HepG2 (cell line): Measurements from ENCODE around the gene L2HGDH. TPM values are rescaled to one million over a fixed set of nuclear protein-coding genes. Genes with fewer than 3 reads are reported as not detected.
A peak's percentile ranks its signal among the peaks of the same experiment; 100 is the strongest.

Experiments
- ATAC-seq: fragments of 200-7000 bp; cut with Tn5 transposase; 3 replicates; pipeline ENCODE4 v1.9.1; 2020; ENCODE audit warnings: mild to moderate bottlenecking, moderate library complexity
- BruUV-seq: library from RNA; stranded (reverse); fragments of 400-500 nt; replicated peaks from 2 replicates; lab custom pipeline; 2021; lab: Mats Ljungman, UMichigan
- CTCF ChIA-PET: fragments of 300-600 bp; formaldehyde crosslinking; extraction: SDS; loops from one replicate; lab custom pipeline; 2021; ENCODE audit warnings: low total read pairs, inconsistent platforms, low intra/inter-chr PET ratio; lab: Yijun Ruan, JAX
- POLR2A ChIA-PET: fragments of 350-600 bp; sonication (Branson Sonifier 250); formaldehyde crosslinking; loops from one replicate; lab custom pipeline; 2020; ENCODE audit warnings: antibody characterized with exemption, inconsistent platforms; lab: Yijun Ruan, JAX
- DNase-seq: peaks from one replicate; pipeline ENCODE4 v3.0.0-alpha.2; 2015; ENCODE audit warnings: low spot score
- FAIRE-seq: peaks from 3 replicates; lab custom pipeline; 2011; peaks lifted over from hg19 to GRCh38; lab: Jason Lieb, UNC
- H2AFZ ChIP-seq: one replicate; pipeline ENCODE4 v1.6.1; 2011; ENCODE audit warnings: low read length, inconsistent platforms
- H3K27ac ChIP-seq: fragments of 300-600 bp; 3 replicates; pipeline ENCODE4 v1.8.0; 2011; ENCODE audit warnings: mixed run types, mild to moderate bottlenecking, mixed read lengths, low read length, inconsistent platforms; ENCODE audit not compliant: insufficient read depth; ENCODE audit errors: extremely low read length
- H3K27me3 ChIP-seq, 2 experiments: fragments of 200-600 bp in 1 of 2; 2 replicates in 1 of 2; 3 replicates in 1 of 2; pipeline versions ENCODE4 v1.6.0 to v1.8.0; 2011; ENCODE audit warnings: low read length in 2 of 2, mild to moderate bottlenecking in 2 of 2, moderate library complexity in 2 of 2, inconsistent platforms in 1 of 2; ENCODE audit not compliant: insufficient read depth in 2 of 2, control insufficient read depth in 1 of 2
- H3K36me3 ChIP-seq, 2 experiments: fragments of 200-600 bp in 1 of 2; replicated peaks in 1 of 2; 2 replicates in 1 of 2; 3 replicates in 1 of 2; pipeline versions ENCODE4 v1.5.1 to v1.8.0; 2011; ENCODE audit warnings: low read length in 2 of 2, inconsistent platforms in 1 of 2; ENCODE audit not compliant: insufficient read depth in 2 of 2, control insufficient read depth in 1 of 2
- H3K4me1 ChIP-seq: 2 replicates; pipeline ENCODE4 v1.5.1; 2012; ENCODE audit warnings: low read length, inconsistent platforms; ENCODE audit not compliant: insufficient read depth
- H3K4me2 ChIP-seq: 2 replicates; pipeline ENCODE4 v1.6.0; 2011; ENCODE audit warnings: low read depth, low read length, inconsistent platforms
- H3K4me3 ChIP-seq, 3 experiments: fragments of 200-600 bp in 1 of 3; sonication (generic), shearing (Covaris generic) in 1 of 3; replicated peaks in 1 of 3; 2 replicates each; pipeline ENCODE4 v1.5.1; 2011 to 2016; ENCODE audit warnings: low read length in 3 of 3, inconsistent platforms in 2 of 3, low read depth in 2 of 3, mild to moderate bottlenecking in 2 of 3, control low read depth in 1 of 3, mixed read lengths in 1 of 3; ENCODE audit not compliant: insufficient read depth in 1 of 3
- H3K79me2 ChIP-seq: one replicate; pipeline ENCODE4 v1.6.1; 2011; ENCODE audit warnings: low read length, inconsistent platforms; ENCODE audit not compliant: insufficient read depth
- H3K9ac ChIP-seq: 2 replicates; pipeline ENCODE4 v1.6.0; 2011; ENCODE audit warnings: mild to moderate bottlenecking, low read depth, low read length, inconsistent platforms; ENCODE audit not compliant: insufficient read depth
- H3K9me3 ChIP-seq: 2 replicates; pipeline ENCODE4 v1.5.1; 2012; ENCODE audit warnings: mild to moderate bottlenecking, low read length
- H4K20me1 ChIP-seq: 2 replicates; pipeline ENCODE4 v1.6.0; 2011; ENCODE audit warnings: inconsistent platforms, mild to moderate bottlenecking, low read length, moderate library complexity; ENCODE audit not compliant: insufficient read depth
- ARNTL ChIP-seq: sonication (generic); formaldehyde crosslinking; IDR thresholded peaks from 2 replicates; pipeline ENCODE4 v1.4.0; 2020; ENCODE audit warnings: mild to moderate bottlenecking, missing genetic modification reagents
- E2F1 ChIP-seq: sonication (generic); formaldehyde crosslinking; IDR thresholded peaks from 2 replicates; pipeline ENCODE4 v1.5.0; 2020; ENCODE audit warnings: missing genetic modification reagents
- EED ChIP-seq: sonication (generic); formaldehyde crosslinking; IDR thresholded peaks from 2 replicates; pipeline ENCODE4 v1.5.0; 2020; ENCODE audit warnings: mild to moderate bottlenecking, missing genetic modification reagents
- ELF1 ChIP-seq: sonication (generic); formaldehyde crosslinking; IDR thresholded peaks from 2 replicates; pipeline ENCODE4 v1.4.0; 2020; ENCODE audit warnings: missing genetic modification reagents
- GTF3A ChIP-seq: sonication (generic); formaldehyde crosslinking; conservative IDR thresholded peaks from 2 replicates; pipeline ENCODE4 v1.4.0; 2020; ENCODE audit warnings: mild to moderate bottlenecking, missing genetic modification reagents
- KMT2B ChIP-seq: IDR thresholded peaks from 2 replicates; pipeline ENCODE4 v1.6.1; 2016; ENCODE audit warnings: missing genetic modification reagents, missing compliant biosample characterization
- NCOA1 ChIP-seq: sonication (generic); formaldehyde crosslinking; IDR thresholded peaks from 2 replicates; pipeline ENCODE4 v1.9.0; 2021; ENCODE audit warnings: missing genetic modification reagents
- SMYD3 ChIP-seq: sonication (generic); formaldehyde crosslinking; IDR thresholded peaks from 2 replicates; pipeline ENCODE4 v1.8.1; 2023; ENCODE audit warnings: mild to moderate bottlenecking, missing genetic modification reagents
- TBP ChIP-seq: sonication (generic); formaldehyde crosslinking; IDR thresholded peaks from 2 replicates; pipeline ENCODE4 v1.5.0; 2020; ENCODE audit warnings: missing genetic modification reagents
- ZC3H4 ChIP-seq: sonication (generic); formaldehyde crosslinking; IDR thresholded peaks from 2 replicates; pipeline ENCODE4 v1.4.0; 2020; ENCODE audit warnings: missing genetic modification reagents, borderline replicate concordance
- ZFP37 ChIP-seq: sonication (generic); formaldehyde crosslinking; IDR thresholded peaks from 2 replicates; pipeline ENCODE4 v1.4.0; 2020; ENCODE audit warnings: missing genetic modification reagents, borderline replicate concordance
- ZHX2 ChIP-seq, 2 experiments: sonication (generic) in 1 of 2; formaldehyde crosslinking in 1 of 2; IDR thresholded peaks; 2 replicates each; pipeline versions ENCODE4 v1.6.1 to v1.9.0; 2014 to 2022; ENCODE audit warnings: antibody characterized with exemption in 1 of 2, borderline replicate concordance in 1 of 2, inconsistent platforms in 1 of 2, low read depth in 1 of 2, missing genetic modification reagents in 1 of 2
- ZNF234 ChIP-seq: sonication (generic); formaldehyde crosslinking; conservative IDR thresholded peaks from 2 replicates; pipeline ENCODE4 v1.5.1; 2020; ENCODE audit warnings: mild to moderate bottlenecking, missing genetic modification reagents
- ZNF34 ChIP-seq: sonication (generic); formaldehyde crosslinking; IDR thresholded peaks from 2 replicates; pipeline ENCODE4 v1.4.0; 2020; ENCODE audit warnings: mild to moderate bottlenecking, missing genetic modification reagents, borderline replicate concordance
- ZNF446 ChIP-seq: sonication (generic); formaldehyde crosslinking; IDR thresholded peaks from 2 replicates; pipeline ENCODE4 v1.5.0; 2020; ENCODE audit warnings: mild to moderate bottlenecking, missing genetic modification reagents
- ZNF576 ChIP-seq: sonication (generic); formaldehyde crosslinking; IDR thresholded peaks from 2 replicates; pipeline ENCODE4 v1.4.0; 2020; ENCODE audit warnings: mild to moderate bottlenecking, missing genetic modification reagents
- ZNF737 ChIP-seq: sonication (generic); formaldehyde crosslinking; IDR thresholded peaks from 2 replicates; pipeline ENCODE4 v1.5.0; 2020; ENCODE audit warnings: missing genetic modification reagents, mild to moderate bottlenecking, borderline replicate concordance
- WGBS: methylation state at CpG from one replicate; pipeline ENCODE4 v1.1.6; 2017; ENCODE audit warnings: low lambda C conversion rate; 5-methylcytosine and 5-hydroxymethylcytosine counted together
- in situ Hi-C: cut with HindIII; loops from 2 replicates; pipeline ENCODE4 v1.10.0; 2017; ENCODE audit warnings: low pct_unique_long_range_greater_than_20kb; ENCODE audit not compliant: extremely low pct_ligation_motif_present
- intact Hi-C: fragments of 100-400 bp; cut with micrococcal nuclease; formaldehyde crosslinking; loops from one replicate; pipeline ENCODE4 v1.10.0; 2022; ENCODE audit not compliant: unreplicated experiment
- polyA plus RNA-seq, 8 experiments: library from polyadenylated mRNA; depleted of rRNA in 3 of 8; stranded (reverse) in 7 of 8; unstranded in 1 of 8; fragments of >200 nt; fragmentation: Illumina TruSeq in 4 of 8; extraction: Trizol in 4 of 8; gene quantifications; 2 replicates each; pipeline versions ENCODE4 v1.2.1 to v1.2.3, GENCODE V29; 2011 to 2016; ENCODE audit warnings: low read depth in 4 of 8, missing spikeins in 1 of 8, mixed read lengths in 1 of 8; ENCODE audit not compliant: insufficient read depth in 1 of 8
- total RNA-seq, 5 experiments: library from RNA; depleted of rRNA; stranded (reverse); fragments of >200 nt; fragmentation: Illumina TruSeq; extraction: Trizol; gene quantifications; 2 replicates each; pipeline ENCODE4 v1.2.3, GENCODE V29; 2016; ENCODE audit warnings: low read depth in 1 of 5

L2HGDH gene
- total and polyA plus RNA-seq, 2 of the 13 experiments (the other 11 are each of a cell fraction or from before 2014, with no cell fraction given): 3.3 to 5.0 TPM

- no TSS peak for BruUV-seq
- no peak overlapping the region for H3K27ac ChIP-seq
- intact Hi-C loops: loop anchor here (5.0 kb wide), 1 partner anchor 190 kb away; the partner anchor contains the start of gene MAP4K5
- H3K9ac ChIP-seq: no peak overlapping the region
- 25% methylated on average over 8 of the region's 8 CpGs for WGBS
- no peaks in the 10 kb centered on the region for H4K20me1 ChIP-seq
- H3K4me2 ChIP-seq: no peak overlapping the region; the same call in 1 of the 2 replicates
- H3K36me3 ChIP-seq: peaks cover 0 to 2% of the 10 kb centered on the region in 2 experiments; a peak in 1 of 5 replicates
- H2AFZ ChIP-seq: no peak overlapping the region
- H3K9me3 ChIP-seq: no peaks in the 10 kb centered on the region
- ChIA-PET CTCF (no interaction called here), POLR2A (interaction anchor here (0.6 kb wide), 1 partner anchor 172 kb away, joined by 3 read pairs; no protein-coding TSS in a partner anchor)
- no peaks in the 10 kb centered on the region for H3K79me2 ChIP-seq
- in situ Hi-C loops: no loop called here
- no peaks in the 10 kb centered on the region for H3K27me3 ChIP-seq
- peak; percentile 94 for ATAC-seq
- peak; percentile 66 for DNase-seq
- H3K4me1 ChIP-seq: peaks cover 10% of the 10 kb centered on the region
- peak; percentile 75 for FAIRE-seq
- no peak overlapping the region for H3K4me3 ChIP-seq
- TF ChIP-seq ZNF737 (CRISPR knock-in tag) (no peak), KMT2B (CRISPR knock-in tag) (no peak), ZHX2 (IDR thresholded peaks at IDR 0.05; ENCODE audit: low read depth) (no peak), ZHX2 (CRISPR knock-in tag; IDR thresholded peaks at IDR 0.05; ENCODE audit: borderline replicate concordance) (no peak), ZFP37 (CRISPR knock-in tag) (no peak), ZC3H4 (CRISPR knock-in tag) (no peak), ZNF234 (no peak), ZNF34 (CRISPR knock-in tag) (no peak), ELF1 (CRISPR knock-in tag) (no peak), E2F1 (CRISPR knock-in tag) (no peak), ZNF446 (CRISPR knock-in tag) (no peak), ARNTL (CRISPR knock-in tag) (no peak), GTF3A (CRISPR knock-in tag) (no peak), TBP (CRISPR knock-in tag) (no peak), SMYD3 (CRISPR knock-in tag) (no peak), ZNF576 (CRISPR knock-in tag) (no peak), NCOA1 (CRISPR knock-in tag) (no peak), EED (no peak)
Measured at GRCh38 chr14:50342221-50343078, 30.4 kb upstream of the L2HGDH start.
